Retinal pigment epithelial cell (primary cell): Measurements from ENCODE around the gene NSUN2.
"Not testable (repeated sequence)": the region's sequence is repeated elsewhere in the genome, so short reads cannot be mapped to it uniquely, and the experiment has no call there.

Source experiments
- DNase-seq: peaks from one replicate; pipeline ENCODE4 v3.0.0-alpha.2; 2010; ENCODE audit warnings: low read depth
- H3K4me3 ChIP-seq: 2 replicates; pipeline ENCODE4 v1.5.1; 2011; ENCODE audit warnings: mild to moderate bottlenecking, low read length, control low read depth, moderate library complexity
- TF ChIP-seq, protein P1 (sequence below): conservative IDR thresholded peaks from 2 replicates; pipeline ENCODE4 v1.5.1; 2011; ENCODE audit warnings: low read depth, low read length, control low read depth, inconsistent platforms

NSUN2 gene

DNA sequence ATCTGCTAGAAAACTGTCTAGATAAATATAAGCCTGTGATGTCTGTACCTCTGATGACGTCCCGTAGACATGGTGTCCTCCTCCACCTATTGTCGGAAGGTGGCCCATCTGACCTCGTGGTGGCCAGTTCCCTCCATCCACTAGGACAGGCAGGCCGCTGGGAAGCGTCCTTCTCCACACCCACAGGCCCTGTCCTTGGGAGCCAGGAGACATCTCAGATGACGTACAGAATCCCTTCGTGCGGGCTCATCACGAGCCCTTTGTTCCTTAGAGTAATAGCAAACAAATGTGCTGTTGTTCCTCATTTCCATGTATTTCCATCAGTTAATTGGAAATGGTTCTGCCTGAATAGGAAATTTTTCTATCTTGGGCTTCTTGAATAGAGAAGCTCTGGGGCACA is 42.0 kb upstream of the NSUN2 start:
- no peak overlapping the region for H3K4me3 ChIP-seq
- no peak for DNase-seq
- TF ChIP-seq, protein P1, sequence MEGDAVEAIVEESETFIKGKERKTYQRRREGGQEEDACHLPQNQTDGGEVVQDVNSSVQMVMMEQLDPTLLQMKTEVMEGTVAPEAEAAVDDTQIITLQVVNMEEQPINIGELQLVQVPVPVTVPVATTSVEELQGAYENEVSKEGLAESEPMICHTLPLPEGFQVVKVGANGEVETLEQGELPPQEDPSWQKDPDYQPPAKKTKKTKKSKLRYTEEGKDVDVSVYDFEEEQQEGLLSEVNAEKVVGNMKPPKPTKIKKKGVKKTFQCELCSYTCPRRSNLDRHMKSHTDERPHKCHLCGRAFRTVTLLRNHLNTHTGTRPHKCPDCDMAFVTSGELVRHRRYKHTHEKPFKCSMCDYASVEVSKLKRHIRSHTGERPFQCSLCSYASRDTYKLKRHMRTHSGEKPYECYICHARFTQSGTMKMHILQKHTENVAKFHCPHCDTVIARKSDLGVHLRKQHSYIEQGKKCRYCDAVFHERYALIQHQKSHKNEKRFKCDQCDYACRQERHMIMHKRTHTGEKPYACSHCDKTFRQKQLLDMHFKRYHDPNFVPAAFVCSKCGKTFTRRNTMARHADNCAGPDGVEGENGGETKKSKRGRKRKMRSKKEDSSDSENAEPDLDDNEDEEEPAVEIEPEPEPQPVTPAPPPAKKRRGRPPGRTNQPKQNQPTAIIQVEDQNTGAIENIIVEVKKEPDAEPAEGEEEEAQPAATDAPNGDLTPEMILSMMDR = no peak

DNA sequence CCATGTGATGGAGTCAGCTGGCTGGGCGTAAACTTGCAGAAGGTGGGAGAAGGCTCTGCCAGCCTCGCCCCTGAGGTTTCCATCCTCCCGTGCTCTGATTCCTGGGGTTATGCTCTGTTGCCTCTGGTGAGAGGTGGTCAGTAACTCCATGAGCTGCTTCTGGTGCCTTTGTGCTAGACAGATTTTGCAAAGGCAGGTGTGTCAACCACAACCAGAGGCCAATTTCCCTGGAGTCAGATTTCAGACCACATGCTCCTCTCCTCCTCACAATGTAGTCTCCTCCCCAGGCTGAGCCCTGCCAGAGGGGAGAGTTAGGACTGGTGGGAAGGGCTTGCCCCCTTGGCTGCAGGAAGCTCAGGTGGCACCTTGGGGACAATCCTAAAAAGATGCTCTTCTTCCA is 41.6 kb upstream of the NSUN2 start:
- H3K4me3 ChIP-seq = no peak overlapping the region
- DNase-seq = no peak
- TF ChIP-seq, protein P1 = no peak

DNA sequence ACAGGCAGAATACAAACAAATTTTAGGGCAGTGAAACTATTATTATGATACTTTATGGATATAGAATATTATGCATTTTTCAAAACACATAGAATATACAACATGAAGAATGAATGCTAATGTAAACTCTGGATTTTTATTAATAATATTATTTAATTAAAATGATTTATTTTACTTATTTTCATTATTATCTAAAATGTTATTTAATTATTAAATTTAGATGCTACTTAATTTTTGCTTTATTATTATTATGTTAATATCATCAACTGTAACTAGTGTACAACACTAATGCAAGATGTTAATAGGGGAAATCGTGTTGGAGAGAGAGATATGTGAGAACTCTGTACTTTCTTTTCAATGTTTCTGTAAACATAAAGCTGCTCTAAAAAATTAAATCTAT is 41.1 kb upstream of the NSUN2 start:
- TF ChIP-seq, protein P1 = no peak
- H3K4me3 ChIP-seq = no peak overlapping the region
- DNase-seq = no peak

DNA sequence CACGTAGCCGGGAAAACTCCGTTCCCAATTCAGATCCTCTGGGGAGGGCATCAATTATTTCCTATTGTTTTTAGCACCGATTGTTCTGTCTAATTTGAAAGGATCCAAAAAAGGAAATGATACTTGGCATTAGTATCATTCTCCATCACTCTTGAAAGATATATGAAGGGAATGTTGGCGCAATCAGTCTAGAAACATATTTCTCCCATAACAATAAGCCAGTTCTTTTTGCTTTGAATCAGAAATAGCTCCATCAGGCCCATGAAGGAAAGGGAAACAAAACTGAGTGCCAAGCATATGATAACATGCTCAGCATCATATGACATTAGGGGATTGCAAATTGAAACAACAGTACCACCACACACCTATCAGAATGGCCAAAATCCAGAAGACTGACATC is 40.2 kb upstream of the NSUN2 start:
- DNase-seq = no peak
- no peak overlapping the region for H3K4me3 ChIP-seq
- TF ChIP-seq, protein P1 = no peak

DNA sequence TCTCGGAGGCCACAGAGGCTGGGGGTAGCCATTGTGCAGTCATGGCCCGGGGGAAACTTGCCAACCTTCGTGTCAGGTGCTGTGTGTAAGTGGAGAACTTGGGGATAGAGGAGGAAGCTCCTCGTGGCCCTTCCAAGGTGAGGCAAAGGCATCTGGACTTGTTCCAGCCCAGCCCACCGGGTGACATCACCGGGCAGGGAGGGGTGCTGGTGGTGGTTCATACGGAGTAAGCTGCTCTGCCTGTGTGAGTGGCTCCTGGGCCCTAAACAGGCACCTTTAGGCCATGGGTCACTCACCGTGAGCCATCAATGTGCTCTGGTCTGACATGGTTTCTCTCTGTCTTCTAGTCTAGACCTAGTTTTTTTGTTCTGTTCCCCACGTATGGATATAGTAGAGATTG is 35.9 kb upstream of the NSUN2 start:
- H3K4me3 ChIP-seq, DNase-seq: not testable (repeated sequence)

DNA sequence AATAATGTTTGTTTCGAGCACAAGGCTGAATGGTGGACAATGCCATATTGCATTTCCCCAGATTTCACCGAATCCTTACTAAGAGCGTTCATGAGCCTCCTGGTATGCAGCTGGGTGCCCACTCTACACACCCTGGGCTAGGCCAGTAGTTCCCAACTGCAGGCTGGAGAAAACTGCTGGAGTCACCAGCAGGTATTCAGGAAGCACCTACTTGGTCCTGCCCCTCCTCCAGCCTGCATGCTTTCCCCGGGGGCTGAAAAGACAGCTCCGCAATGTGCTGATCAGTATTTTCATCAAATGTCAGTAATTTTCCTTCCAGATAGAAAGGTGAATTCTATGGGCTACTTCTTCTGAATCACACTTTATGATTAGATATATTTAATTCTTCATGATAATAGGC is 34.8 kb upstream of the NSUN2 start:
- TF ChIP-seq, protein P1 = no peak
- H3K4me3 ChIP-seq = no peak overlapping the region
- no peak for DNase-seq

DNA sequence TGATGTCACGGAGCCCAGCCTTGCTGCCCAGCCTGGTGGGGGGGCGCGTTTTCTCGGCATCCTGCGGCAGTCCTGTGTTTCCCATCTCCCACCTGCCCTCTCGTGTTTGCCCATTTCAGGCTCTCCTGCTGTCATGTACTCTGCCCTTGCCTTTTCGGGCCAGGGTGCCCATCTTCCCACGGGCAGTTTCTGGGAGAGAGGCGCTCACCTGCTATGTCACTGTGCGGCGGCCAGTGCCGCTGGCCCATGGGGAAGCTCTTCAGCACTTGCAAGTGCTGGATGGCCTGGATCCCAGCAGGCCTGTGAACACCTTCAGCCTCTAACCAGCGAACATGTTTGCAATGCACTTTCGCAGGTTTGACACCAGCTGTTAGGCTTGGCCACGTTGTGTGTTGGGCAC is 33.9 kb upstream of the NSUN2 start:
- DNase-seq = no peak
- H3K4me3 ChIP-seq = no peak overlapping the region
- TF ChIP-seq, protein P1 = no peak

DNA sequence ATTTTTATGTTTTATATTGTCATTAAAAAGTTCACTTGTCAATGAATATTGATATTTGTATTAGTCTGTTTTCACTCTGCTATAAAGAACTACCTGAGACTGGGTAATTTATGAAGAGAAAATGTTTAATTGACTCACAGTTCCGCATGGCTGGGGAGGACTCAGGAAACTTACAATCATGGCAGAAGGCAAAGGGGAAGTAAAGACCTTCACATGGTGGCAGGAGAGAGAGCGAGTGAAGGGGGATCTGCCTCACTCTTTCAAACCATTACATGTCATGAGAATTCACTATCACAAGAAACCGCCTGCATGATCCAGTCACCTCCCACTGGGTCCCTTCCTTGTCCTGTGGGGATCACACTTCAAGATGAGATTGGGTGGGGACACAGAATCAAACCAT is 27.8 kb upstream of the NSUN2 start:
- H3K4me3 ChIP-seq = no peak overlapping the region

More for the DNA sequence above, 27.8 kb upstream of the NSUN2 start:
- no peak for DNase-seq
- TF ChIP-seq, protein P1 = no peak
